ENCODE data around the gene MAP4K2.

DNA sequence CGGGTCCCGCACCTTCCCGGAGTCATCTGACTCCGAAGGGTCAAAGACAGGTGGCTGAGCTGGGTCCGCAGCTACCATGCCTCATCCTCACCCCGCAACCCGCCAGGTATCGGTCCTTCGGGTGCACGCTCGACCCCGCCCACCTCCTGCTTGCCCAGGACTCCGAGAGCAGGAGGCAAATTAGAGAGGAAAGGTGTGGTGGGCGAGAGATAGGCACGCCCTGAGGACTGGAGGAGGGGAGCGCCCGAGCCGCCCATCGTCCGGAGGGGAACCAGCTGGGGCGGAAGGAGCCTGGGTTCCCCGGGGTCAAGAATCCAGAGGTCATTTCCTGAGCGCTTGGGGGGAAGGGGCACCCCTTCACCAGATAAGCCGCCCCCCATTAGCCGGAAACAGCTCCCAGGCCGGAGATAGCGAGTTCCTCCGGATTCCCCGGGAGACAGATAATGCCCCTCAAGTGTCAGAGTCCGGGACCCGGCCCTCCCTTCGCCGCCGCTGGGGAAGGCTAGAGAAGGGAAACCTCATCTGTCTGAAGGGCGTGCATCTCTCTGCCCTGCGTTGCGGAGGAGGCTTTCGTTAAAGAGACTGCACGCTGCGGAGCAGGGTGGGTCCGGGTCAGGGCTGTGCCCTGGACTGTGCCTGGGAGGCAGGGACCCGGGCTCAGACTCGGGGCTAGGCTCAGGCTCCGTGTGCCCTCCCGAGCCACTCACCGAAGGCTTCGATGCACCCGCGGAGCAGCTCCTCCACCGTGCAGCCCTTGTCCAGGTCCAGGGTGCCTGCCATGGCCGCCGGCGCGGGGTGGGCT lies 60.7 kb downstream of the MAP4K2 start:
- TF ChIP-seq, protein P1, sequence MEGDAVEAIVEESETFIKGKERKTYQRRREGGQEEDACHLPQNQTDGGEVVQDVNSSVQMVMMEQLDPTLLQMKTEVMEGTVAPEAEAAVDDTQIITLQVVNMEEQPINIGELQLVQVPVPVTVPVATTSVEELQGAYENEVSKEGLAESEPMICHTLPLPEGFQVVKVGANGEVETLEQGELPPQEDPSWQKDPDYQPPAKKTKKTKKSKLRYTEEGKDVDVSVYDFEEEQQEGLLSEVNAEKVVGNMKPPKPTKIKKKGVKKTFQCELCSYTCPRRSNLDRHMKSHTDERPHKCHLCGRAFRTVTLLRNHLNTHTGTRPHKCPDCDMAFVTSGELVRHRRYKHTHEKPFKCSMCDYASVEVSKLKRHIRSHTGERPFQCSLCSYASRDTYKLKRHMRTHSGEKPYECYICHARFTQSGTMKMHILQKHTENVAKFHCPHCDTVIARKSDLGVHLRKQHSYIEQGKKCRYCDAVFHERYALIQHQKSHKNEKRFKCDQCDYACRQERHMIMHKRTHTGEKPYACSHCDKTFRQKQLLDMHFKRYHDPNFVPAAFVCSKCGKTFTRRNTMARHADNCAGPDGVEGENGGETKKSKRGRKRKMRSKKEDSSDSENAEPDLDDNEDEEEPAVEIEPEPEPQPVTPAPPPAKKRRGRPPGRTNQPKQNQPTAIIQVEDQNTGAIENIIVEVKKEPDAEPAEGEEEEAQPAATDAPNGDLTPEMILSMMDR (conservative IDR thresholded peaks at IDR 0.05) = no peak
- TF ChIP-seq ZFX (IDR thresholded peaks at IDR 0.05) = no peak

All from C4-2B (cell line).